GM06990 (cell line): ENCODE results near the gene CPPED1.

ENCODE experiments used
- DNase-seq: peaks from one replicate; pipeline ENCODE4 v3.0.0-alpha.2; 2011; ENCODE audit not compliant: insufficient read length; ENCODE audit errors: extremely low read depth
- H3K27me3 ChIP-seq: replicated peaks from 2 replicates; pipeline ENCODE4 v1.6.0; 2011; ENCODE audit warnings: low read length; ENCODE audit not compliant: control insufficient read depth, insufficient read depth
- H3K36me3 ChIP-seq: 2 replicates; pipeline ENCODE4 v1.5.1; 2011; ENCODE audit warnings: low read length; ENCODE audit not compliant: control insufficient read depth, insufficient read depth
- H3K4me3 ChIP-seq: replicated peaks from 2 replicates; pipeline ENCODE4 v1.5.1; 2011; ENCODE audit warnings: low read depth, mild to moderate bottlenecking, control low read depth, low read length
- CTCF ChIP-seq: IDR thresholded peaks from 2 replicates; pipeline ENCODE4 v1.5.1; 2011; ENCODE audit warnings: low read length, control low read depth, mild to moderate bottlenecking, inconsistent platforms; ENCODE audit not compliant: insufficient read depth, poor library complexity, severe bottlenecking

Gene CPPED1

GRCh38 chr16:12803203-12804093, at the start of gene CPPED1:
Gene CPPED1 (minus strand): TSS chr16:12803887. CDS start chr16:12803776, 111 bp downstream.
- no peak for TF ChIP-seq CTCF
- peak; percentile 97 for DNase-seq
- Histone ChIP-seq H3K36me3 (no peaks in the 10 kb centered on the region; the same call in 1 of the 2 replicates), H3K4me3 (peak within 1 kb of the TSS; percentile 80), H3K27me3 (no peaks in the 10 kb centered on the region)

- H3K27me3 ChIP-seq: no peaks in the 10 kb centered on the region
- DNase-seq: no peak
- no peaks in the 10 kb centered on the region for H3K36me3 ChIP-seq
- H3K4me3 ChIP-seq: no peak overlapping the region
- TF ChIP-seq CTCF: no peak
These were observed 46.5 kb upstream of the CPPED1 start for GRCh38 chr16:12850186-12850585.

- Histone ChIP-seq H3K4me3 (no peak overlapping the region), H3K36me3 (no peaks in the 10 kb centered on the region), H3K27me3 (no peaks in the 10 kb centered on the region; the same call in 1 of the 2 replicates)
- TF ChIP-seq CTCF: no peak
- DNase-seq: no peak
These were observed 42.9 kb upstream of the CPPED1 start for GRCh38 chr16:12846592-12846991.

- Histone ChIP-seq H3K36me3 (no peaks in the 10 kb centered on the region), H3K4me3 (no peak overlapping the region), H3K27me3 (no peaks in the 10 kb centered on the region; the same call in 1 of the 2 replicates)
- TF ChIP-seq CTCF: no peak
- DNase-seq: no peak
These were observed 41.6 kb upstream of the CPPED1 start for GRCh38 chr16:12845282-12845681.

- no peak overlapping the region for H3K4me3 ChIP-seq
- no peaks in the 10 kb centered on the region for H3K27me3 ChIP-seq
- DNase-seq: no peak
- no peaks in the 10 kb centered on the region for H3K36me3 ChIP-seq
- TF ChIP-seq CTCF: no peak
These were observed 34.1 kb upstream of the CPPED1 start for GRCh38 chr16:12837756-12838155.

GRCh38 chr16:12837291-12837690, 33.6 kb upstream of the CPPED1 start:
- H3K4me3 ChIP-seq: no peak overlapping the region

More at GRCh38 chr16:12837291-12837690, 33.6 kb upstream of the CPPED1 start:
- no peaks in the 10 kb centered on the region for H3K36me3 ChIP-seq
- DNase-seq: no peak
- no peaks in the 10 kb centered on the region for H3K27me3 ChIP-seq
- no peak for TF ChIP-seq CTCF
